GM21390 (cell line): Measurements from ENCODE around the gene ATP6V0B.

Experiments
- ATAC-seq: cut with Tn5 transposase; IDR thresholded peaks from one replicate; pipeline ENCODE4 v1.9.1; 2021; ENCODE audit not compliant: unreplicated experiment

ATP6V0B gene

GRCh38 chr1:43968348-43968948, 6.3 kb upstream of the ATP6V0B start:
- no peak for ATAC-seq

GRCh38 chr1:43969416-43969745, 5.4 kb upstream of the ATP6V0B start:
- ATAC-seq, result no peak

GRCh38 chr1:43969746-43970466, 4.9 kb upstream of the ATP6V0B start, which contains the start of gene DPH2:
TSS of gene DPH2 (plus strand) at chr1:43970010. CDS start at chr1:43970176, 166 bp downstream.
- ATAC-seq, result peak; percentile 83

GRCh38 chr1:43970502-43970901, 4.3 kb upstream of the ATP6V0B start:
- no peak for ATAC-seq

- no peak for ATAC-seq
These were observed 3.8 kb upstream of the ATP6V0B start for GRCh38 chr1:43970911-43971310.

- ATAC-seq, result no peak
These were observed 3.3 kb upstream of the ATP6V0B start for GRCh38 chr1:43971336-43971980.

GRCh38 chr1:43973981-43974442, 748 bp upstream of the ATP6V0B start:
- ATAC-seq, result no peak

GRCh38 chr1:43975249-43975961, 645 bp downstream of the ATP6V0B start:
- ATAC-seq, result peak; percentile 3

- ATAC-seq, result no peak
These were observed 1.3 kb downstream of the ATP6V0B start for GRCh38 chr1:43976045-43976444.

GRCh38 chr1:43976890-43977289, 2.1 kb downstream of the ATP6V0B start:
- no peak for ATAC-seq

- no peak for ATAC-seq
These were observed 2.9 kb downstream of the ATP6V0B start for GRCh38 chr1:43977376-43978263.

- no peak for ATAC-seq
These were observed 3.4 kb downstream of the ATP6V0B start for GRCh38 chr1:43978264-43978550.

GRCh38 chr1:43978551-43979260, 3.9 kb downstream of the ATP6V0B start, which contains the start of gene B4GALT2:
TSS of gene B4GALT2 (plus strand) at chr1:43979210. CDS start at chr1:43981161, 1,951 bp downstream.
- ATAC-seq, result no peak

GRCh38 chr1:43979261-43979527, 4.4 kb downstream of the ATP6V0B start:
- ATAC-seq, result no peak

- ATAC-seq, result no peak
These were observed 4.9 kb downstream of the ATP6V0B start for GRCh38 chr1:43979528-43980254.

- no peak for ATAC-seq
These were observed 5.7 kb downstream of the ATP6V0B start for GRCh38 chr1:43980255-43981134.

GRCh38 chr1:43981135-43981491, 6.4 kb downstream of the ATP6V0B start:
- ATAC-seq, result no peak

GRCh38 chr1:43981636-43982035, 6.9 kb downstream of the ATP6V0B start:
- ATAC-seq, result no peak

GRCh38 chr1:43982241-43982640, 7.5 kb downstream of the ATP6V0B start:
- no peak for ATAC-seq
